ENCODE results near the gene SPC25. TPM values are rescaled to one million over a fixed set of nuclear protein-coding genes. Genes with fewer than 3 reads are reported as not detected.

The SPC25 gene
- total and polyA plus RNA-seq, 4 donors: 0.58 to 8.2 (median 2.1) TPM; not detected in 1

- TF ChIP-seq FOXA1 (IDR thresholded peaks at IDR 0.05) (no peak), JUND (IDR thresholded peaks at IDR 0.05) (no peak), GABPA (IDR thresholded peaks at IDR 0.05 in 1 of 2, conservative IDR thresholded peaks at IDR 0.05 in 1 of 2) (no peak)
Measured at GRCh38 chr2:168849610-168850009, 40.6 kb downstream of the SPC25 start (continued).

DNA sequence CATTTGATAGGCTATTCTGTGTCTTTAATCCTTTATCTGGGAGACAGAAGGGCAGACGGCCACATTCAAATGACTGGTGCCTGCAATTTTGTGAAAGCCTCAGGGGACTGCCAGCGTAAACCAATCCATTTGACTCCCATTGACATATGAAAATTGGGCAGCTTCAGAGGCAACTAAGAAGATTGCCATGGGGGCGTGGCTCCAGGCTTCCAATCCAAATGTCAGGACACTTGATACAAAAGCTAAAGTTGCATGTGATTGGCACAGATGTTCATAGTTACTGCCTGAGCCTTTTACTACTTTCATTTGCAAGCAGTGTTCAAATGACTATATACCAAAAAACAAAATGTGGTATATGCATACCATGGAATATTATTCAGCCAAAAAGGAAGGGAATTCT lies 42.0 kb downstream of the SPC25 start:
- peaks cover 0 to 3% (median under 1%) of the 10 kb centered on the region in 4 donors for H3K4me1 ChIP-seq (ENCODE audit: control insufficient read depth in 4 of 4, insufficient read depth in 4 of 4, low read length in 3 of 4)
- no peak overlapping the region for H3K27ac ChIP-seq (ENCODE audit: low read depth in 1 of 2, low read length in 2 of 2)
- 88% methylated on average over 3 of the region's 3 CpGs for WGBS
- DNase-seq (ENCODE audit: low spot score): no peak
- no peaks in the 10 kb centered on the region for H3K36me3 ChIP-seq (ENCODE audit: control insufficient read depth in 4 of 4, insufficient read depth in 3 of 4, low read depth in 1 of 4, low read length in 3 of 4)
- no peak overlapping the region for H3K9ac ChIP-seq (ENCODE audit: low read depth in 1 of 2, low read length in 2 of 2)
- no peak overlapping the region for H3K4me3 ChIP-seq (ENCODE audit: low read depth in 1 of 3, low read length in 3 of 3)
- no peaks in the 10 kb centered on the region for H3K9me3 ChIP-seq (ENCODE audit: control insufficient read depth in 4 of 4, low read length in 3 of 4)
- H3K27me3 ChIP-seq (ENCODE audit: control insufficient read depth in 4 of 4, insufficient read depth in 4 of 4, low read length in 3 of 4): no peaks in the 10 kb centered on the region
- TF ChIP-seq GABPA (IDR thresholded peaks at IDR 0.05 in 1 of 2, conservative IDR thresholded peaks at IDR 0.05 in 1 of 2) (no peak), JUND (IDR thresholded peaks at IDR 0.05) (no peak), REST (IDR thresholded peaks at IDR 0.05) (no peak), YY1 (IDR thresholded peaks at IDR 0.05) (no peak), NR2F2 (IDR thresholded peaks at IDR 0.05) (no peak), FOXA2 (IDR thresholded peaks at IDR 0.05) (no peak), ZBTB33 (IDR thresholded peaks at IDR 0.05) (no peak), ATF3 (IDR thresholded peaks at IDR 0.05) (no peak)

DNA sequence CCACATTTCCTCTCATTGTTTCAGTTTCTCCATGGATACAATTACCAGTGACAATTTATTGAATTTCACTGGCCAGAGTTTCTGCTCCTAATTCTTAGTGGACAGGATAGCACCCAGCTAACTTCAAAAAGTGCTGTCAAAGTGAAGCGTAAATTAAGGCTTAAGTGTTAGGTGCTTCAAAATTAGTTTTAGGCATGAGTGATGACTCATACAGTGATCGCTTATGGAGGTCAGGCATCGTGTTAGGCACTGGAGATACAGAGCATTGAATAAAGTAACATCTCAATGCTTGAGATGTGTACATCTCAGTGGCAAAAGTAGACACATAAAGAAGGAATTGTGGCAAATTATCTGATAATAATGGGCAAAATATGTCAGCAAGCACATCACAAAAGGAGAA lies 47.0 kb downstream of the SPC25 start:
- H3K27me3 ChIP-seq (ENCODE audit: control insufficient read depth in 4 of 4, insufficient read depth in 4 of 4, low read length in 3 of 4): no peaks in the 10 kb centered on the region
- no peak for DNase-seq (ENCODE audit: low spot score)

More for the DNA sequence above, 47.0 kb downstream of the SPC25 start:
- Histone ChIP-seq H3K9ac (ENCODE audit: low read depth in 1 of 2, low read length in 2 of 2) (no peak overlapping the region), H3K4me1 (ENCODE audit: control insufficient read depth in 4 of 4, insufficient read depth in 4 of 4, low read length in 3 of 4) (peaks cover 0 to 7% (median 5%) of the 10 kb centered on the region in 4 donors), H3K27ac (ENCODE audit: low read depth in 1 of 2, low read length in 2 of 2) (no peak overlapping the region), H3K4me3 (ENCODE audit: low read depth in 1 of 3, low read length in 3 of 3) (no peak overlapping the region), H3K9me3 (ENCODE audit: control insufficient read depth in 4 of 4, low read length in 3 of 4) (no peaks in the 10 kb centered on the region), H3K36me3 (ENCODE audit: control insufficient read depth in 4 of 4, insufficient read depth in 3 of 4, low read depth in 1 of 4, low read length in 3 of 4) (no peaks in the 10 kb centered on the region)
- 93% methylated on average over 3 of the region's 3 CpGs for WGBS
- TF ChIP-seq, protein P1, sequence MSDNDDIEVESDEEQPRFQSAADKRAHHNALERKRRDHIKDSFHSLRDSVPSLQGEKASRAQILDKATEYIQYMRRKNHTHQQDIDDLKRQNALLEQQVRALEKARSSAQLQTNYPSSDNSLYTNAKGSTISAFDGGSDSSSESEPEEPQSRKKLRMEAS (IDR thresholded peaks at IDR 0.05): no peak
- TF ChIP-seq HNF4G (IDR thresholded peaks at IDR 0.05): no peak
